NT2/D1 (cell line): ENCODE data around the gene F12.

ENCODE experiments used
- YY1 ChIP-seq: IDR thresholded peaks from 2 replicates; pipeline ENCODE4 v1.6.1; 2011; ENCODE audit not compliant: insufficient read length, insufficient read depth
- ZNF274 ChIP-seq: IDR thresholded peaks from 2 replicates; pipeline ENCODE4 v1.6.1; 2011; ENCODE audit warnings: mild to moderate bottlenecking, low read depth, low read length

DNA sequence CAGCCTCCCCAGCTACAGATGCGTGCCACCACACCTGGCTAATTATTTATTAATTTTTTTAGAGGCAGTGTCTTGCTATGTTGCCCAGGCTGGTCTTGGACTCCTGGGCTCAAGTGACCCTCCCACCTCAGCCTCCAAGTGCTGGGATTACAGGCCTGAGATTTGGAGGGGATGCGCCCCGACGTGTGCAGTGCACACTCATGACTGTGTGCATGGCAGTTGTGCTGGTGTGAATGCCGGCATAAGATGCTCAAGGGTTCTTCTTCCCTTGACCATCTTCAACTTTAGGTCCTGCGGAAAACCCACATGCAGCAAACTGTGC, 28.6 kb downstream of the F12 start:
- TF ChIP-seq YY1: no peak
- no peak for TF ChIP-seq ZNF274
